GM21390 (cell line): ENCODE measurements around the gene ISYNA1.
A peak's percentile ranks its signal among the peaks of the same experiment; 100 is the strongest.

Experiments
- ATAC-seq: cut with Tn5 transposase; IDR thresholded peaks from one replicate; pipeline ENCODE4 v1.9.1; 2021; ENCODE audit not compliant: unreplicated experiment

The ISYNA1 gene

GRCh38 chr19:18397242-18398202 lies 40.4 kb downstream of the ISYNA1 start, which contains the start of gene LRRC25:
LRRC25 (minus strand) TSS chr19:18397622; CDS start chr19:18396963, 659 bp downstream.
- ATAC-seq: no peak

- ATAC-seq: no peak
Measured at GRCh38 chr19:18396471-18397241, 41.3 kb downstream of the ISYNA1 start.

- ATAC-seq: no peak
Measured at GRCh38 chr19:18393836-18394235, 44.1 kb downstream of the ISYNA1 start.

GRCh38 chr19:18392926-18393325 lies 45.0 kb downstream of the ISYNA1 start:
- ATAC-seq: no peak

- no peak for ATAC-seq
Measured at GRCh38 chr19:18392417-18392816, 45.5 kb downstream of the ISYNA1 start.

- no peak for ATAC-seq
Measured at GRCh38 chr19:18391509-18392075, 46.3 kb downstream of the ISYNA1 start.

GRCh38 chr19:18390065-18390907 lies 47.6 kb downstream of the ISYNA1 start:
- ATAC-seq: no peak

GRCh38 chr19:18389726-18390064 lies 48.2 kb downstream of the ISYNA1 start:
- ATAC-seq: no peak

GRCh38 chr19:18388960-18389725 lies 48.8 kb downstream of the ISYNA1 start:
- ATAC-seq: no peak

GRCh38 chr19:18388100-18388959 lies 49.6 kb downstream of the ISYNA1 start:
- ATAC-seq: peak; percentile 76

- no peak for ATAC-seq
Measured at GRCh38 chr19:18386543-18387271, 51.2 kb downstream of the ISYNA1 start.

- no peak for ATAC-seq
Measured at GRCh38 chr19:18385675-18386542, 52.0 kb downstream of the ISYNA1 start, which contains the start of gene GDF15. GDF15 (plus strand) TSS chr19:18386158; CDS start chr19:18386190, 32 bp downstream.

GRCh38 chr19:18385359-18385674 lies 52.6 kb downstream of the ISYNA1 start:
- no peak for ATAC-seq

- no peak for ATAC-seq
Measured at GRCh38 chr19:18384775-18385174, 53.2 kb downstream of the ISYNA1 start.
